ENCODE results near the gene KCNC1.

DNA sequence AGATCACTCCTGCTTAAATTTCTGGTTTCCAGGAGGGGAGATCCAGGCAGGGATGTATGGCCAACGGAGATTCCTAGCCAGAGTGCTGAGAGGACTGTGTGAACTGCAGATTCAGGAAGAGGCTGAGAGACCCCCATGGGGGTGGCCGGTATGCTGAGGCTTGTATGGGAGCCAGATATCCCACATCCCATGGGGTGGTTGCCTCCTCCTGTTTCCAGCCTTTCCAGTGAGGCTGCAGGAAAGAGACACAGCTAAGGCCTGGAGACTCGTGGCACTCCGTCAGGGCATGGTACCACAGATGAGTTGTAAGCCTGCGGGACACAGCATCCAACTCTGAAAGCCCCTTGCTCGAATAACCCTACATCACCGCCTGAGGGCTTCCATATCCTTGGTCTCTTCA lies 16.6 kb upstream of the KCNC1 start:
- no peak for TF ChIP-seq ZNF589 (CRISPR knock-in tag; IDR thresholded peaks at IDR 0.05; ENCODE audit: low read depth)
- TF ChIP-seq SMARCC2 (IDR thresholded peaks at IDR 0.05; ENCODE audit: low read depth): no peak
- TF ChIP-seq NCOA6 (IDR thresholded peaks at IDR 0.05): no peak
- TF ChIP-seq, protein P1, sequence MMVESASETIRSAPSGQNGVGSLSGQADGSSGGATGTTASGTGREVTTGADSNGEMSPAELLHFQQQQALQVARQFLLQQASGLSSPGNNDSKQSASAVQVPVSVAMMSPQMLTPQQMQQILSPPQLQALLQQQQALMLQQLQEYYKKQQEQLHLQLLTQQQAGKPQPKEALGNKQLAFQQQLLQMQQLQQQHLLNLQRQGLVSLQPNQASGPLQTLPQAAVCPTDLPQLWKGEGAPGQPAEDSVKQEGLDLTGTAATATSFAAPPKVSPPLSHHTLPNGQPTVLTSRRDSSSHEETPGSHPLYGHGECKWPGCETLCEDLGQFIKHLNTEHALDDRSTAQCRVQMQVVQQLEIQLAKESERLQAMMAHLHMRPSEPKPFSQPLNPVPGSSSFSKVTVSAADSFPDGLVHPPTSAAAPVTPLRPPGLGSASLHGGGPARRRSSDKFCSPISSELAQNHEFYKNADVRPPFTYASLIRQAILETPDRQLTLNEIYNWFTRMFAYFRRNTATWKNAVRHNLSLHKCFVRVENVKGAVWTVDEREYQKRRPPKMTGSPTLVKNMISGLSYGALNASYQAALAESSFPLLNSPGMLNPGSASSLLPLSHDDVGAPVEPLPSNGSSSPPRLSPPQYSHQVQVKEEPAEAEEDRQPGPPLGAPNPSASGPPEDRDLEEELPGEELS (CRISPR knock-in tag; IDR thresholded peaks at IDR 0.05; ENCODE audit: borderline replicate concordance): no peak
- no peak for TF ChIP-seq NR2C1 (IDR thresholded peaks at IDR 0.05)
- no peak for TF ChIP-seq NR2C1 (tag; IDR thresholded peaks at IDR 0.05)
- no peak for TF ChIP-seq ZNF444 (CRISPR knock-in tag; IDR thresholded peaks at IDR 0.05)
- no peak for TF ChIP-seq RERE (CRISPR knock-in tag; IDR thresholded peaks at IDR 0.05; ENCODE audit: borderline replicate concordance)
- no peak for TF ChIP-seq CREM (IDR thresholded peaks at IDR 0.05; ENCODE audit: low read depth)
- TF ChIP-seq, protein P2, sequence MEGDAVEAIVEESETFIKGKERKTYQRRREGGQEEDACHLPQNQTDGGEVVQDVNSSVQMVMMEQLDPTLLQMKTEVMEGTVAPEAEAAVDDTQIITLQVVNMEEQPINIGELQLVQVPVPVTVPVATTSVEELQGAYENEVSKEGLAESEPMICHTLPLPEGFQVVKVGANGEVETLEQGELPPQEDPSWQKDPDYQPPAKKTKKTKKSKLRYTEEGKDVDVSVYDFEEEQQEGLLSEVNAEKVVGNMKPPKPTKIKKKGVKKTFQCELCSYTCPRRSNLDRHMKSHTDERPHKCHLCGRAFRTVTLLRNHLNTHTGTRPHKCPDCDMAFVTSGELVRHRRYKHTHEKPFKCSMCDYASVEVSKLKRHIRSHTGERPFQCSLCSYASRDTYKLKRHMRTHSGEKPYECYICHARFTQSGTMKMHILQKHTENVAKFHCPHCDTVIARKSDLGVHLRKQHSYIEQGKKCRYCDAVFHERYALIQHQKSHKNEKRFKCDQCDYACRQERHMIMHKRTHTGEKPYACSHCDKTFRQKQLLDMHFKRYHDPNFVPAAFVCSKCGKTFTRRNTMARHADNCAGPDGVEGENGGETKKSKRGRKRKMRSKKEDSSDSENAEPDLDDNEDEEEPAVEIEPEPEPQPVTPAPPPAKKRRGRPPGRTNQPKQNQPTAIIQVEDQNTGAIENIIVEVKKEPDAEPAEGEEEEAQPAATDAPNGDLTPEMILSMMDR (IDR thresholded peaks at IDR 0.05 in 2 of 3, conservative IDR thresholded peaks at IDR 0.05 in 1 of 3; ENCODE audit: insufficient read depth in 2 of 3, low read depth in 1 of 3, low read length in 3 of 3): no peak
- TF ChIP-seq TARDBP (IDR thresholded peaks at IDR 0.05): no peak
- TF ChIP-seq CHD1 (IDR thresholded peaks at IDR 0.05; ENCODE audit: low read length): no peak
- TF ChIP-seq NCOR1 (IDR thresholded peaks at IDR 0.05): no peak
- TF ChIP-seq POLR2AphosphoS5 (IDR thresholded peaks at IDR 0.05; ENCODE audit: control insufficient read depth, insufficient read depth, low read depth, low read length): no peak
- TF ChIP-seq EGR1 (conservative IDR thresholded peaks at IDR 0.05): no peak

Measured in K562 (cell line).